ENCODE data around the gene NQO2. TPM values are rescaled to one million over a fixed set of nuclear protein-coding genes. Genes with fewer than 3 reads are reported as not detected.
A peak's percentile ranks its signal among the peaks of the same experiment; 100 is the strongest.
"Not testable (repeated sequence)": the region's sequence is repeated elsewhere in the genome, so short reads cannot be mapped to it uniquely, and the experiment has no call there.

NQO2 gene
- total and polyA plus RNA-seq, 10 donors = 16.3 to 55.1 (median 30.7) TPM

- H3K9me3 ChIP-seq = no peaks in the 10 kb centered on the region
- no peak overlapping the region for H3K4me3 ChIP-seq
- H3K27ac ChIP-seq = peak overlapping the region in 1 of 8 donors; percentile 9
- DNase-seq = no peak
- 86 to 97% (median 94%) methylated on average over 6 of the region's 6 CpGs for WGBS, 5 donors
- TF ChIP-seq POLR2AphosphoS5 (IDR thresholded peaks at IDR 0.05) = no peak
- no peak for TF ChIP-seq POLR2A (IDR thresholded peaks at IDR 0.05)
- TF ChIP-seq CTCF (IDR thresholded peaks at IDR 0.05 in 8 of 11, conservative IDR thresholded peaks at IDR 0.05 in 3 of 11) = no peak
- no peaks in the 10 kb centered on the region for H3K27me3 ChIP-seq (replicated peaks in 1 of 7)
- H3K36me3 ChIP-seq = no peaks in the 10 kb centered on the region
- H3K4me1 ChIP-seq = peaks cover 7 to 31% (median 19%) of the 10 kb centered on the region in 6 donors
- intact Hi-C loops (cut with DNase I; ENCODE audit: low total_unique reads) = no loop called here
These were observed 7.2 kb upstream of the NQO2 start for GRCh38 chr6:2992330-2992979.

- WGBS, 5 donors = 94 to 97% (median 95%) methylated on average over 4 of the region's 4 CpGs
- no peak overlapping the region for H3K4me3 ChIP-seq
- H3K9me3 ChIP-seq = no peaks in the 10 kb centered on the region
- H3K27ac ChIP-seq = no peak overlapping the region
- no peak for DNase-seq
- H3K36me3 ChIP-seq = no peaks in the 10 kb centered on the region
- intact Hi-C loops (cut with DNase I; ENCODE audit: low total_unique reads) = no loop called here
- peaks cover 4 to 27% (median 13%) of the 10 kb centered on the region in 6 donors for H3K4me1 ChIP-seq
- no peaks in the 10 kb centered on the region for H3K27me3 ChIP-seq (replicated peaks in 1 of 7)
- no peak for TF ChIP-seq CTCF (IDR thresholded peaks at IDR 0.05 in 8 of 11, conservative IDR thresholded peaks at IDR 0.05 in 3 of 11)
These were observed 5.9 kb upstream of the NQO2 start for GRCh38 chr6:2993755-2994317.

- Histone ChIP-seq H3K27ac (peak overlapping the region in 7 of 8 donors; percentile 72 to 96 (median 90)), H3K4me1 (peaks cover 17 to 48% (median 36%) of the 10 kb centered on the region in 6 donors), H3K4me3 (peak overlapping the region in 7 of 8 donors; percentile 57 to 94 (median 71))
- not testable (repeated sequence) for H3K27me3 ChIP-seq (replicated peaks in 1 of 7); DNase-seq; H3K9me3 ChIP-seq; H3K36me3 ChIP-seq
- peak; percentile 46 to 89 (median 76) for TF ChIP-seq CTCF (IDR thresholded peaks at IDR 0.05 in 8 of 11, conservative IDR thresholded peaks at IDR 0.05 in 3 of 11)
- intact Hi-C loops (cut with DNase I; ENCODE audit: low total_unique reads) = loop anchor here (2.0 kb wide), 1 partner anchor 56 kb away; no protein-coding TSS in a partner anchor
- WGBS, 5 donors = 2 to 4% (median 3%) methylated on average over 9 to 14 of the region's 16 CpGs
These were observed 1.3 kb upstream of the NQO2 start for GRCh38 chr6:2998249-2998997.
